ENCODE measurements around the gene NCAPH2.
"Not testable (repeated sequence)": the region's sequence is repeated elsewhere in the genome, so short reads cannot be mapped to it uniquely, and the experiment has no call there.

The NCAPH2 gene

GRCh38 chr22:50530877-50531545 lies 23.0 kb downstream of the NCAPH2 start:
- peak; percentile 87 for DNase-seq (ENCODE audit: low read depth)

GRCh38 chr22:50531546-50531961 lies 23.5 kb downstream of the NCAPH2 start:
- DNase-seq (ENCODE audit: low read depth): no peak

GRCh38 chr22:50531962-50532674 lies 24.1 kb downstream of the NCAPH2 start:
- DNase-seq (ENCODE audit: low read depth): peak; percentile 74

- DNase-seq (ENCODE audit: low read depth): no peak
Measured at GRCh38 chr22:50532824-50533796, 25.1 kb downstream of the NCAPH2 start.

- DNase-seq (ENCODE audit: low read depth): not testable (repeated sequence)
Measured at GRCh38 chr22:50533856-50534711, 26.1 kb downstream of the NCAPH2 start.

GRCh38 chr22:50535113-50535512 lies 27.1 kb downstream of the NCAPH2 start:
- no peak for DNase-seq (ENCODE audit: low read depth)

GRCh38 chr22:50536226-50536625 lies 28.2 kb downstream of the NCAPH2 start:
- no peak for DNase-seq (ENCODE audit: low read depth)

GRCh38 chr22:50537765-50538164 lies 29.7 kb downstream of the NCAPH2 start:
- no peak for DNase-seq (ENCODE audit: low read depth)

GRCh38 chr22:50540381-50540780 lies 32.4 kb downstream of the NCAPH2 start:
- DNase-seq (ENCODE audit: low read depth): no peak

- peak; percentile 98 for DNase-seq (ENCODE audit: low read depth)
Measured at GRCh38 chr22:50541667-50542026, 33.6 kb downstream of the NCAPH2 start.

GRCh38 chr22:50542416-50542927 lies 34.4 kb downstream of the NCAPH2 start:
- peak; percentile 40 for DNase-seq (ENCODE audit: low read depth)

GRCh38 chr22:50544078-50544745 lies 36.2 kb downstream of the NCAPH2 start:
- peak; percentile 39 for DNase-seq (ENCODE audit: low read depth)

- no peak for DNase-seq (ENCODE audit: low read depth)
Measured at GRCh38 chr22:50544746-50545253, 36.8 kb downstream of the NCAPH2 start.

GRCh38 chr22:50545522-50546325 lies 37.7 kb downstream of the NCAPH2 start, which contains the start of gene KLHDC7B:
Gene KLHDC7B, plus strand, starts transcription at chr22:50545899. Its CDS starts 345 bp downstream, at chr22:50546244.
- DNase-seq (ENCODE audit: low read depth): no peak

- DNase-seq (ENCODE audit: low read depth): no peak
Measured at GRCh38 chr22:50546326-50547262, 38.6 kb downstream of the NCAPH2 start.

- no peak for DNase-seq (ENCODE audit: low read depth)
Measured at GRCh38 chr22:50547263-50547985, 39.4 kb downstream of the NCAPH2 start.

GRCh38 chr22:50548040-50548920 lies 40.3 kb downstream of the NCAPH2 start:
- DNase-seq (ENCODE audit: low read depth): no peak

All from fibroblast of gingiva (primary cell).